Esophagus muscularis mucosa (tissue), 4 donors: Measurements from ENCODE around the gene NRP1. TPM values are rescaled to one million over a fixed set of nuclear protein-coding genes. Genes with fewer than 3 reads are reported as not detected.

ENCODE experiments used
- DNase-seq: peaks from one replicate; pipeline ENCODE4 v3.0.0-alpha.2; 2017; ENCODE audit errors: extremely low spot score
- H3K27ac ChIP-seq, 4 donors: fragments of 200-600 bp; sonication (generic); replicated peaks in 1 of 4; 1 replicate in 3 of 4; 2 replicates in 1 of 4; pipeline ENCODE4 v1.5.1; 2016 to 2019; ENCODE audit warnings: mild to moderate bottlenecking in 1 of 4
- H3K27me3 ChIP-seq, 4 donors: fragments of 200-600 bp; sonication (generic); one replicate each; pipeline versions ENCODE4 v1.5.1 to v1.6.0; 2016 to 2019
- H3K36me3 ChIP-seq, 4 donors: fragments of 200-600 bp; sonication (generic); one replicate each; pipeline ENCODE4 v1.5.1; 2016 to 2019
- H3K4me1 ChIP-seq, 4 donors: fragments of 200-600 bp; sonication (generic); one replicate each; pipeline ENCODE4 v1.5.1; 2016 to 2019
- H3K4me3 ChIP-seq, 4 donors: fragments of 200-600 bp; sonication (generic); 1 replicate in 2 of 4; 2 replicates in 2 of 4; pipeline ENCODE4 v1.5.1; 2016 to 2019; ENCODE audit warnings: mild to moderate bottlenecking in 4 of 4, moderate library complexity in 1 of 4
- H3K9me3 ChIP-seq, 4 donors: fragments of 200-600 bp; sonication (generic); 1 replicate in 3 of 4; 2 replicates in 1 of 4; pipeline ENCODE4 v1.5.1; 2016 to 2019
- EP300 ChIP-seq: sonication (generic); formaldehyde crosslinking; IDR thresholded peaks from one replicate; pipeline ENCODE4 v1.6.1; 2017; ENCODE audit warnings: antibody characterized with exemption
- POLR2A ChIP-seq: fragments of 450-650 bp; IDR thresholded peaks from one replicate; pipeline ENCODE4 v1.6.1; 2017; ENCODE audit warnings: antibody characterized with exemption, moderate library complexity, mild to moderate bottlenecking, low read depth
- POLR2AphosphoS5 ChIP-seq, 2 donors: sonication (generic); formaldehyde crosslinking; IDR thresholded peaks; one replicate each; pipeline ENCODE4 v1.6.1; 2017; ENCODE audit warnings: antibody characterized with exemption in 2 of 2
- WGBS: methylation state at CpG from one replicate; pipeline ENCODE4 v1.1.5; 2018; 5-methylcytosine and 5-hydroxymethylcytosine counted together
- intact Hi-C: fragments of 100-400 bp; cut with DNase I; formaldehyde crosslinking; loops from one replicate; pipeline ENCODE4 v1.15.1; 2023
- total RNA-seq, 4 donors: library from RNA; depleted of rRNA; stranded (reverse); fragments of >200 nt; gene quantifications; one replicate each; pipeline versions ENCODE4 v1.1.0 to v1.2.1, GENCODE V29; 2016
- TF ChIP-seq, protein P1 (sequence below), 3 experiments: fragments of 200-600 bp in 2 of 3; fragments of 450-650 bp in 1 of 3; sonication (generic) in 2 of 3; IDR thresholded peaks; one replicate each; pipeline ENCODE4 v1.5.1; 2017 to 2019; ENCODE audit warnings: antibody characterized with exemption in 3 of 3, mild to moderate bottlenecking in 2 of 3, moderate library complexity in 1 of 3

Gene NRP1
- total RNA-seq, 4 donors from 2014 or later, result 36.5 to 64.4 (median 54.1) TPM

- TF ChIP-seq, protein P1, sequence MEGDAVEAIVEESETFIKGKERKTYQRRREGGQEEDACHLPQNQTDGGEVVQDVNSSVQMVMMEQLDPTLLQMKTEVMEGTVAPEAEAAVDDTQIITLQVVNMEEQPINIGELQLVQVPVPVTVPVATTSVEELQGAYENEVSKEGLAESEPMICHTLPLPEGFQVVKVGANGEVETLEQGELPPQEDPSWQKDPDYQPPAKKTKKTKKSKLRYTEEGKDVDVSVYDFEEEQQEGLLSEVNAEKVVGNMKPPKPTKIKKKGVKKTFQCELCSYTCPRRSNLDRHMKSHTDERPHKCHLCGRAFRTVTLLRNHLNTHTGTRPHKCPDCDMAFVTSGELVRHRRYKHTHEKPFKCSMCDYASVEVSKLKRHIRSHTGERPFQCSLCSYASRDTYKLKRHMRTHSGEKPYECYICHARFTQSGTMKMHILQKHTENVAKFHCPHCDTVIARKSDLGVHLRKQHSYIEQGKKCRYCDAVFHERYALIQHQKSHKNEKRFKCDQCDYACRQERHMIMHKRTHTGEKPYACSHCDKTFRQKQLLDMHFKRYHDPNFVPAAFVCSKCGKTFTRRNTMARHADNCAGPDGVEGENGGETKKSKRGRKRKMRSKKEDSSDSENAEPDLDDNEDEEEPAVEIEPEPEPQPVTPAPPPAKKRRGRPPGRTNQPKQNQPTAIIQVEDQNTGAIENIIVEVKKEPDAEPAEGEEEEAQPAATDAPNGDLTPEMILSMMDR (IDR thresholded peaks at IDR 0.05), result no peak
- no peak for TF ChIP-seq EP300
- TF ChIP-seq POLR2AphosphoS5 (IDR thresholded peaks at IDR 0.05), result no peak
- no peak for TF ChIP-seq POLR2A
- H3K27ac ChIP-seq, result no peak overlapping the region
- intact Hi-C loops, result no loop called here
- H3K9me3 ChIP-seq, result no peaks in the 10 kb centered on the region
- peaks cover 49 to 69% (median 51%) of the 10 kb centered on the region in 4 donors for H3K4me1 ChIP-seq
- no peak for DNase-seq
- peak overlapping the region in 1 of 4 donors; percentile 1 for H3K4me3 ChIP-seq
- no peaks in the 10 kb centered on the region for H3K36me3 ChIP-seq
- H3K27me3 ChIP-seq, result no peaks in the 10 kb centered on the region
- WGBS, result 87% methylated on average over 4 of the region's 4 CpGs
Observed at GRCh38 chr10:33306701-33307519, 27.6 kb downstream of the NRP1 start.

GRCh38 chr10:33306126-33306525 is 28.3 kb downstream of the NRP1 start:
- WGBS, result 38% methylated on average over 5 of the region's 5 CpGs
- Histone ChIP-seq H3K27me3 (no peaks in the 10 kb centered on the region), H3K4me3 (peak overlapping the region in 1 of 4 donors; percentile 1), H3K9me3 (no peaks in the 10 kb centered on the region), H3K4me1 (peaks cover 57 to 69% (median 57%) of the 10 kb centered on the region in 4 donors), H3K27ac (peak overlapping the region in 1 of 4 donors; percentile 16), H3K36me3 (no peaks in the 10 kb centered on the region)
- TF ChIP-seq POLR2A (no peak), POLR2AphosphoS5 (IDR thresholded peaks at IDR 0.05) (no peak), EP300 (no peak)
- TF ChIP-seq, protein P1 (IDR thresholded peaks at IDR 0.05), result no peak
- peak; percentile 68 for DNase-seq
- intact Hi-C loops, result no loop called here

DNA sequence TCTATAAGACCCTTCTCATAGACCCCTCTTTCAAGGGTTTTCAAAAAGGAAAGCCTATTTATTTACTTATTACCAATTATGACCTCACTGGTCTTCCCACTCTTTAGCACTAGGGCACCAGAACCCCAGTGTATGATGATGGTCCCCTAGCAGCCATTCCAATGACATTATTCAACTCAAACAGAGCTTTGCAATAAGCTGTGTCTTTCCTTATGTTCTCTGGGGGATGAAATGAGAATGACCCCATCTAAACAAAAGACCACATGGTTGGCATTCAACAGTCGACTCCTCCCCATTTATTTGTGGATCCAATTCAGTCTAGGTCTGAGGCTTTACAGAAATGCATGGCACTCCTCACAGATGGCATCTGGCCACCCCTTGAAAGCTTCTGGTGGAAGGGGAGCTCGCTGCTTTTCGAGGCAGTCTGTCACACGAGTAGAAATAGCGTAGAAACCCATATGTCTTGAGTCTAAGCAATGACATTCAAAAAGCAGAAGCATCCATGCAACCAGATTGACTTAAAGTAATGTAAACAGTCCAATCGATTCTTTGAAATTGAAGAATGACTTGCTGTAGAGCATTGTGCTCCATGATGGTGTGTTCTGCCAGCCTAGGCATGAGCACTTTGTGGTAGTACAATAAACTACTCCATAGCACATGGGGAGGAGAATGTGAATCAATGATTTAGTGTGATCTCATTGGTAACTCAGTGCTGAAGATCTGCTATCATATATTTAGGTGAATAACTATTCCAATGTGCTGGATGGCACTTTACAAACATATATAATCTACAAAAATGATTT is 29.8 kb downstream of the NRP1 start:
- Histone ChIP-seq H3K4me3 (no peak overlapping the region), H3K36me3 (no peaks in the 10 kb centered on the region), H3K27ac (peak overlapping the region in 2 of 4 donors; percentile 20 to 37), H3K27me3 (no peaks in the 10 kb centered on the region), H3K4me1 (peaks cover 71 to 76% (median 72%) of the 10 kb centered on the region in 4 donors), H3K9me3 (no peaks in the 10 kb centered on the region)
- 81% methylated on average over 6 of the region's 6 CpGs for WGBS
- no peak for DNase-seq
- intact Hi-C loops, result no loop called here
- TF ChIP-seq POLR2AphosphoS5 (IDR thresholded peaks at IDR 0.05), result no peak
- TF ChIP-seq EP300, result no peak
- TF ChIP-seq, protein P1 (IDR thresholded peaks at IDR 0.05), result no peak
- no peak for TF ChIP-seq POLR2A

- intact Hi-C loops, result no loop called here
- H3K4me1 ChIP-seq, result peaks cover 76 to 78% (median 78%) of the 10 kb centered on the region in 4 donors
- WGBS, result 58% methylated on average over 3 of the region's 3 CpGs
Observed at GRCh38 chr10:33303988-33304387, 30.5 kb downstream of the NRP1 start.

More at GRCh38 chr10:33303988-33304387, 30.5 kb downstream of the NRP1 start:
- Histone ChIP-seq H3K9me3 (no peaks in the 10 kb centered on the region), H3K27ac (peak overlapping the region in 2 of 4 donors; percentile 20 to 37), H3K4me3 (no peak overlapping the region), H3K27me3 (no peaks in the 10 kb centered on the region), H3K36me3 (no peaks in the 10 kb centered on the region)
- no peak for DNase-seq
- TF ChIP-seq POLR2AphosphoS5 (IDR thresholded peaks at IDR 0.05) (no peak), POLR2A (no peak), EP300 (no peak)
- TF ChIP-seq, protein P1 (IDR thresholded peaks at IDR 0.05), result no peak
